GM10266 (cell line): ENCODE results near the gene SLC25A34.

ENCODE experiments used
- DNase-seq: peaks from one replicate; pipeline ENCODE4 v3.0.0; 2012; ENCODE audit errors: extremely low spot score
- CTCF ChIP-seq: IDR thresholded peaks from 2 replicates; pipeline ENCODE4 v1.5.1; 2012; ENCODE audit warnings: mild to moderate bottlenecking, low read depth; ENCODE audit not compliant: control insufficient read depth, insufficient read depth; ENCODE audit errors: missing control alignments

Gene SLC25A34

GRCh38 chr1:15747378-15747777 lies 11.3 kb downstream of the SLC25A34 start:
- no peak for TF ChIP-seq CTCF
- no peak for DNase-seq

- TF ChIP-seq CTCF, result no peak
Observed at GRCh38 chr1:15748264-15748663, 12.2 kb downstream of the SLC25A34 start.

GRCh38 chr1:15748690-15749398 lies 12.8 kb downstream of the SLC25A34 start:
- DNase-seq, result no peak
- TF ChIP-seq CTCF, result no peak

More at GRCh38 chr1:15748264-15748663, 12.2 kb downstream of the SLC25A34 start:
- no peak for DNase-seq

GRCh38 chr1:15749399-15750291 lies 13.6 kb downstream of the SLC25A34 start:
- no peak for TF ChIP-seq CTCF
- DNase-seq, result no peak

- no peak for TF ChIP-seq CTCF
- DNase-seq, result no peak
Observed at GRCh38 chr1:15750924-15751323, 14.9 kb downstream of the SLC25A34 start.

GRCh38 chr1:15751717-15752116 lies 15.7 kb downstream of the SLC25A34 start:
- no peak for DNase-seq
- TF ChIP-seq CTCF, result no peak

- no peak for TF ChIP-seq CTCF
Observed at GRCh38 chr1:15753776-15754175, 17.7 kb downstream of the SLC25A34 start.

More at GRCh38 chr1:15753776-15754175, 17.7 kb downstream of the SLC25A34 start:
- no peak for DNase-seq
